ENCODE data around the gene ZMYND10.

Gene ZMYND10

GRCh38 chr3:50345586-50346234, at the start of gene ZMYND10:
Gene ZMYND10 (minus strand): TSS chr3:50345732. CDS start chr3:50345579, 153 bp downstream.
- DNase-seq (ENCODE audit: low read depth in 2 of 2): peak; percentile 43 to 61

- no peak for DNase-seq (ENCODE audit: low read depth in 2 of 2)
Observed at GRCh38 chr3:50393061-50393460, 47.5 kb upstream of the ZMYND10 start.

GRCh38 chr3:50392101-50392715, 46.7 kb upstream of the ZMYND10 start:
- no peak for DNase-seq (ENCODE audit: low read depth in 2 of 2)

- no peak for DNase-seq (ENCODE audit: low read depth in 2 of 2)
Observed at GRCh38 chr3:50390508-50391224, 45.1 kb upstream of the ZMYND10 start.

GRCh38 chr3:50389414-50389767, 43.9 kb upstream of the ZMYND10 start:
- no peak for DNase-seq (ENCODE audit: low read depth in 2 of 2)

- no peak for DNase-seq (ENCODE audit: low read depth in 2 of 2)
Observed at GRCh38 chr3:50388720-50389413, 43.3 kb upstream of the ZMYND10 start.

GRCh38 chr3:50388016-50388719, 42.6 kb upstream of the ZMYND10 start:
- DNase-seq (ENCODE audit: low read depth in 2 of 2): no peak

- DNase-seq (ENCODE audit: low read depth in 2 of 2): no peak
Observed at GRCh38 chr3:50385754-50386153, 40.2 kb upstream of the ZMYND10 start.

GRCh38 chr3:50383750-50384149, 38.2 kb upstream of the ZMYND10 start:
- no peak for DNase-seq (ENCODE audit: low read depth in 2 of 2)

GRCh38 chr3:50382722-50383121, 37.2 kb upstream of the ZMYND10 start:
- no peak for DNase-seq (ENCODE audit: low read depth in 2 of 2)

- DNase-seq (ENCODE audit: low read depth in 2 of 2): no peak
Observed at GRCh38 chr3:50381383-50381782, 35.9 kb upstream of the ZMYND10 start.

GRCh38 chr3:50380405-50381085, 35.0 kb upstream of the ZMYND10 start:
- DNase-seq (ENCODE audit: low read depth in 2 of 2): no peak

GRCh38 chr3:50378757-50379156, 33.2 kb upstream of the ZMYND10 start:
- no peak for DNase-seq (ENCODE audit: low read depth in 2 of 2)

- no peak for DNase-seq (ENCODE audit: low read depth in 2 of 2)
Observed at GRCh38 chr3:50378024-50378423, 32.5 kb upstream of the ZMYND10 start.

- DNase-seq (ENCODE audit: low read depth in 2 of 2): no peak
Observed at GRCh38 chr3:50375258-50375931, 29.9 kb upstream of the ZMYND10 start.

GRCh38 chr3:50374363-50375257, 29.1 kb upstream of the ZMYND10 start:
- no peak for DNase-seq (ENCODE audit: low read depth in 2 of 2)

- no peak for DNase-seq (ENCODE audit: low read depth in 2 of 2)
Observed at GRCh38 chr3:50373146-50374051, 27.9 kb upstream of the ZMYND10 start.

- no peak for DNase-seq (ENCODE audit: low read depth in 2 of 2)
Observed at GRCh38 chr3:50372349-50372748, 26.8 kb upstream of the ZMYND10 start.

Measured in stimulated activated CD8-positive, alpha-beta memory T cell treated with anti-CD3 and anti-CD28 coated beads, Interleukin-7, amount 100 ng/mL, for 4 hours (primary cell).